Muscle layer of colon (tissue), 2 donors: ENCODE measurements around the gene METTL24.
"Not testable (repeated sequence)": the region's sequence is repeated elsewhere in the genome, so short reads cannot be mapped to it uniquely, and the experiment has no call there.

Experiments used
- H3K27ac ChIP-seq: one replicate; pipeline ENCODE4 v1.7.0; 2013; ENCODE audit warnings: low read depth, mild to moderate bottlenecking, low read length, moderate library complexity
- H3K27me3 ChIP-seq, 2 donors: one replicate each; pipeline ENCODE4 v1.7.0; 2013; ENCODE audit warnings: low read length in 2 of 2, mild to moderate bottlenecking in 2 of 2; ENCODE audit not compliant: insufficient read depth in 2 of 2, control insufficient read depth in 1 of 2
- H3K36me3 ChIP-seq: one replicate; pipeline ENCODE4 v1.7.0; 2013; ENCODE audit warnings: mild to moderate bottlenecking, low read length; ENCODE audit not compliant: insufficient read depth
- H3K4me1 ChIP-seq: one replicate; pipeline ENCODE4 v1.7.0; 2013; ENCODE audit warnings: mild to moderate bottlenecking, low read length; ENCODE audit not compliant: insufficient read depth
- H3K4me3 ChIP-seq, 2 donors: one replicate each; pipeline ENCODE4 v1.7.0; 2013; ENCODE audit warnings: low read length in 2 of 2, low read depth in 1 of 2, mild to moderate bottlenecking in 1 of 2, moderate library complexity in 1 of 2
- H3K9ac ChIP-seq: one replicate; pipeline ENCODE4 v1.7.0; 2013; ENCODE audit warnings: low read length
- H3K9me3 ChIP-seq: one replicate; pipeline ENCODE4 v1.7.0; 2013; ENCODE audit warnings: mild to moderate bottlenecking, low read length
- donor health status: abdominal sarcoma.
- donor health status: Adenocarcinoma of cecum.

METTL24 gene

DNA sequence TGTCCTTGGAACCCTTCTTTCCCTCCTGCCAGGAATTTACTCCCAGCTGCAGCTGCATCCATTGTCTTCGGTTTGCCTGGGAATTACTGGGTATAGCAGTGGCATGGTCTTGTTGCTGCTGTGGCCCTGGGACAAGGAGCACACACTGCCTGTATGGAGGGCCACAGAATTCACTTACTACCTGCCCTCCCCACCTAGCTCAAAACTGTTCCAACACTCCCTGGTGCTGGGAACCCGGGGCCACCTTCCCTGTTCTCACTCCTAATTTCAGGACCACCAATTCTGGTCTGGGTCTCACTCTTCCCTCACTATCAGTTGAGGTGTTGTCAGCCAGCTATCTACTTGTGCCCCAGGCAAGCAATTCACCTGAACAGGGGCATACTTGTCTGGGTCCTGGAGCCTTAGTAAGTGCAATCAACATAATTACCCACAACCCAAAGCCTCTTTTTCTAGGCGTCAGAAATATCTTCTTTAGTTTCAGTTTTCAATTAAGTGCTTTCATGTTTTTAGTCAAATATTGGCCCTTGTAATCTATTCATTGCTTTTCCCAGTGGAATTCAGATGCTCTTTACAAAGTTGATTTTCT, 47.2 kb downstream of the METTL24 start:
- Histone ChIP-seq H3K36me3 (peaks cover 24% of the 10 kb centered on the region), H3K4me3 (no peak overlapping the region), H3K27me3 (no peaks in the 10 kb centered on the region)

DNA sequence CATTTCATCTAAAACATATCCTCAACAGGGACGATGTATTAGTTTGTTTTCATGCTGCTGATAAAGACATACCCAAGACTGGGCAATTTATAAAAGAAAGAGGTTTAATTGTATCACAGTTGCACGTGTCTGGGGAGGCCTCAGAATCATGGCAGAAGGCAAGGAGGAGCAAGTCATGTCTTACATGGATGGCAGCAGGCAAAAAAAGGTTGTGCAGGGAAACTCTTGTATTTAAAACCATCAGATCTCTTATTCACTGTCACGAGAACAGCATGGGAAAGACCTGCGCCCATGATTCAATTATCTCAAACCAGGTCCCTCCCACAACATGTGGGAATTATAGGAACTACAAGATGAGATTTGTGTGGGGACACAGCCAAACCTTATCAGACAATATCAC, 48.7 kb downstream of the METTL24 start:
- not testable (repeated sequence) for H3K9ac ChIP-seq, H3K4me3 ChIP-seq, H3K27ac ChIP-seq, H3K27me3 ChIP-seq, H3K4me1 ChIP-seq, H3K9me3 ChIP-seq
- H3K36me3 ChIP-seq = peaks cover 15% of the 10 kb centered on the region

More for the DNA sequence above, 47.2 kb downstream of the METTL24 start:
- H3K27ac ChIP-seq = no peak overlapping the region
- H3K9ac ChIP-seq = no peak overlapping the region
- no peaks in the 10 kb centered on the region for H3K9me3 ChIP-seq
- H3K4me1 ChIP-seq = no peaks in the 10 kb centered on the region

DNA sequence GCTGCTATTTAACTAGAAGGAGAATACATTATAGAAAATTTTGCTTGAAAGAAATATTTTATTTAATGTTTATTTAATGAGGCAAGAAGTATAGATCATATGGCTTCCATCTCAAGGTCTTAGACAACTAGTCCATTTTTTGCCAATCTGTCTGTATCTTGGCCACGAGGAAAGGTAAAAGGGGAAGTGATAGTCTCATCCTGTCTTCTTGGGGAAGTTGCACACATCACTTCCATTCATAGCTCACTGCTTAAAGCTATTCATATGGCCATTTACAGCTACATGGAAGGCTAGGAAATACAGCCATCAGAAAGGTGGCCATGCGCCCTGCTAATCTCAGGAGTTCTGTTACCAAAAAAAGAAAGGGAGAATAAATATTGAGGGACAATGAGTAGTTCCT, 50.8 kb downstream of the METTL24 start:
- Histone ChIP-seq H3K9ac (no peak overlapping the region), H3K27me3 (no peaks in the 10 kb centered on the region), H3K9me3 (no peaks in the 10 kb centered on the region), H3K36me3 (peaks cover 8% of the 10 kb centered on the region), H3K27ac (no peak overlapping the region), H3K4me3 (no peak overlapping the region), H3K4me1 (no peaks in the 10 kb centered on the region)

DNA sequence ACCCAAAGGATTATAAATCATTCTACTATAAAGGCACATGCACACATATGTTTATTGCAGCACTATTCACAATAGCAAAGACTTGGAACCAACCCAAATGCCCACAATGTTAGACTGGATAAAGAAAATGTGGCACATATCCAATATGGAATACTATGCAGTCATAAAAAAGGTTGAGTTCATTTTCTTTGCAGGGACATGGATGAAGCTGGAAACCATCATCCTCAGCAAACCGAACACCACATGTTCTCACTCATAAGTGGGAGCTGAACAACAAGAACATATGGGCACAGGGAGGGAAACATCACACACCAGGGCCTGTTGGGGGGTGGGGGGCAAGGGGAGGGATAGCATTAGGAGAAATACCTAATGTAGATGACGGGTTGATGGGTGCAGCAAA, 52.3 kb downstream of the METTL24 start:
- H3K27ac ChIP-seq, H3K4me1 ChIP-seq, H3K9ac ChIP-seq, H3K36me3 ChIP-seq, H3K4me3 ChIP-seq, H3K27me3 ChIP-seq, H3K9me3 ChIP-seq: not testable (repeated sequence)

DNA sequence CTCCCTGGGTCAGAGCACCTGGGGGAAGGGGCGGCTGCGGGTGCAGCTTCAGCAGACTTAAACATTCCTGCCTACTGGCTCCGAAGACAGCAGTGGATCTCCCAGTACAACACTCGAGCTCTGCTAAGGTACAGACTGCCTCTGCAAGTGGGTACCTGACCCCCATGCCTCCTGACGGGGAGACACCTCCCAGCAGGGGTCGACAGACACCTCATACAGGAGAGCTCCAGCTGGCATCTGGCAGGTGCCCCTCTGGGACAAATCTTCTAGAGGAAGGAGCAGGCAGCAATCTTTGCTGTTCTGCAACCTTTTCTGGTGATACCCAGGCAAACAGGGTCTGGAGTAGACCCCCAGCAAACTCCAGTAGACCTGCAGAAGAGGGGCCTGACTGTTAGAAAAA, 54.5 kb downstream of the METTL24 start:
- H3K36me3 ChIP-seq, H3K27ac ChIP-seq, H3K27me3 ChIP-seq, H3K9ac ChIP-seq, H3K9me3 ChIP-seq, H3K4me3 ChIP-seq: not testable (repeated sequence)
- H3K4me1 ChIP-seq = peaks cover 10% of the 10 kb centered on the region

DNA sequence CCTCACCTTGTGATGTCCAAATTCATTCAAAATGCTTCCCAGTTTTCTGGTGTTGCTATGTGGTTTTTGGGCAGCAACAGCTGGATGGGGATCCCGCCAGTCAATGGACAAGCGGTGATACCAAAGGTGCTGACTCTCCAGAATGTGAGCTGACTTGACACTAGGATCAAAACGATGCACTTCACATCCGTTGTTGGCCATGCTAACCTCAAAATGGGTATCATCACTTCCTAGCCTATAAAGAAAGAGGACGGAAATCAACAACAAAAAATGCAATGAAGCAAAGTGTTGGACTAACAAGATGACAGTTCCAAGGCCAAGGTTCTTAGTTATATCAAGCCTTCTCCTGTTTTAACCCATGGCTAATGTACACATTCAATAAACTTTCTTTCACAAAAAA, 59.2 kb downstream of the METTL24 start:
- no peaks in the 10 kb centered on the region for H3K9me3 ChIP-seq
- peaks cover 7% of the 10 kb centered on the region for H3K36me3 ChIP-seq
- H3K4me1 ChIP-seq = peaks cover 29% of the 10 kb centered on the region
- no peaks in the 10 kb centered on the region for H3K27me3 ChIP-seq
- no peak overlapping the region for H3K27ac ChIP-seq
- H3K4me3 ChIP-seq = no peak overlapping the region
- no peak overlapping the region for H3K9ac ChIP-seq

DNA sequence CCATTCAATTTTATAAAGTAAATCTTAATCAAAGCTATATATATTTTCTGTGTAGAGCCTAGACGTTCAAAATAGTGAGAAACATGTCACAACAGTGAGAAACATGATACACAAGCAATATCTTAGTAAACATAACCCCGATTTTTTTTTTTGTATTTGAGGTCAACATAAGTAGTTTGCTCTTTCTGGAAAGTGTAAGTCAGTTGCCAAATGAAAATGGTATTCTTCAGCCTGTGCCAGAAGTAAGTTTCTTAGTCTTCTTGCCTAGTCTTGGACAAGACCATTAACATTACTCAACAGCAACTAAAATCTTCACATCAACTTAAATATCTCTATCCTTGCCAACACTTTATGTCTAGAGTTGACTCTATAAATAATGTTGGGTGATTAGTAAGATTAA, 59.7 kb downstream of the METTL24 start:
- Histone ChIP-seq H3K4me3 (no peak overlapping the region), H3K27ac (no peak overlapping the region), H3K9me3 (no peaks in the 10 kb centered on the region), H3K4me1 (peaks cover 29% of the 10 kb centered on the region), H3K27me3 (no peaks in the 10 kb centered on the region), H3K9ac (no peak overlapping the region), H3K36me3 (peaks cover 7% of the 10 kb centered on the region)

DNA sequence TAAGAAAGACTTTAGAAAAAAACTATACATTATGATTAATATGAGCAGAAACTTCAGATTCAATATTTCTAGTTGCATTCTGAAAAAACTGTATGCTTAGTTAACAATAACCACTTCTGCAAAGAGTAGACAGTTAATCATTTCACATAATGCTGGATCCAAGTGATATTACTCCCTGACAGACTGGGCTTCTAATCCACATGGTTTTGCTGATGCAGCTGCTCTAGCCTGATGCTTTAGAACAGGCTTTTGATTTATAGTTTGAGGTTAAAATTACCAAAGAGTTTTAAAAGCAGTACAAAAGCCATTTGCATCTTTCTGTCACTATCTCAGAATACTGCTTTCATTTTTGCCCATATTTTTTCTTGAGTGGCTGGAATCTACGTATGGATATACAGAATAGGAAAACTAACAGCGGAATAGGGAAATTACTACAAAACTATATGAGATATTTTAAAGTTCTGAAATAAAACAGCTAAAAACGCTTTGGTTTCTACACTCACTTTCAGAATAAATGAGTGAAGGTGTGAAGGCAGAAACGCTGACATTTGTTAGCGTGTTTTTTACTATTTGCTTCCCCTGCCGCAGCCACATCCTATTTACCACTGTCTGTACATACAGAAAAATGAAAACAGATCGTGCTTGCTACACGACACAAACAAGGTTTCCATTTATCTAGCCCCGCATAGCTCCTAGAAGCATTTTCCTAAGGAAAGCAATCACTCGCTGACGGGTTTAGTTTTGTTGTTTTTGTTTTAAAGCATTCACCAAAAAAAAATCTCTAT, 61.7 kb downstream of the METTL24 start:
- peaks cover 28% of the 10 kb centered on the region for H3K4me1 ChIP-seq
- peaks cover 7% of the 10 kb centered on the region for H3K36me3 ChIP-seq
- no peak overlapping the region for H3K27ac ChIP-seq
- no peaks in the 10 kb centered on the region for H3K9me3 ChIP-seq
- H3K27me3 ChIP-seq = no peaks in the 10 kb centered on the region
- no peak overlapping the region for H3K9ac ChIP-seq
- H3K4me3 ChIP-seq = no peak overlapping the region

DNA sequence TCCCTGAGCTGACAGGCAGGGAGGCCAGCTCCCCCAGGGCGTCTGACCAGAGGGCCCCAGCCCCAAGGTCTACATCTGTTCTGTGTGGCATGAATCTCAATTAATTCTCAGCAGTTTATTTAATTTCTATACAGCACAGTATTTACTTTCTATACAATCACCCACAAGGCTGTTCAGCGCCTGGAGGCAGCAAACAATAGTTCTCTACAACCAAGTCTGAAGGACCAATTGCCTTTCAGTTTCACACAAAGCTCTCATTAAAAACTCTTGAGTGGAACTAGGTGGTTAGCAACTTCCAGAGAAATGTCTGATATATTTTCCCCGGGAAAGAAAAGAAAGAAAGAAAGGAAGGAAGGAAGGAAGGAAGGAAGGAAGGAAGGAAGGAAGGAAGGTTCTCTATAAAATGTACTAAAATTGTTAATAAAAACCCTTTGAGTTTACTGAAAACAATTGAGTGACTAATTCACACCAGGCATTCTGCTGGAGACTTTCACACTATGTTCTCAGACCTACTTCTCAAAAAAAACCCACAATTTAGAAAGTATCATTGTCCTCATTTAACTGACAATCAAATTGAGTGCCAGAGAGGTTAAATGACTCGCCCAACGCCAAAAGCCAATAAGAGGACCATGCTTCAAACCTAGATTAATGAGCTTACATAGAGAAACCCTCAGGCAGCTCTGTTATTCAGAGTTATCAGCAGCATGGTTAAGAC, 62.5 kb downstream of the METTL24 start:
- no peak overlapping the region for H3K27ac ChIP-seq
- peaks cover 7% of the 10 kb centered on the region for H3K36me3 ChIP-seq
- no peak overlapping the region for H3K9ac ChIP-seq
- H3K4me3 ChIP-seq = no peak overlapping the region
- no peaks in the 10 kb centered on the region for H3K27me3 ChIP-seq
- H3K4me1 ChIP-seq = peaks cover 22% of the 10 kb centered on the region
- H3K9me3 ChIP-seq = no peaks in the 10 kb centered on the region

DNA sequence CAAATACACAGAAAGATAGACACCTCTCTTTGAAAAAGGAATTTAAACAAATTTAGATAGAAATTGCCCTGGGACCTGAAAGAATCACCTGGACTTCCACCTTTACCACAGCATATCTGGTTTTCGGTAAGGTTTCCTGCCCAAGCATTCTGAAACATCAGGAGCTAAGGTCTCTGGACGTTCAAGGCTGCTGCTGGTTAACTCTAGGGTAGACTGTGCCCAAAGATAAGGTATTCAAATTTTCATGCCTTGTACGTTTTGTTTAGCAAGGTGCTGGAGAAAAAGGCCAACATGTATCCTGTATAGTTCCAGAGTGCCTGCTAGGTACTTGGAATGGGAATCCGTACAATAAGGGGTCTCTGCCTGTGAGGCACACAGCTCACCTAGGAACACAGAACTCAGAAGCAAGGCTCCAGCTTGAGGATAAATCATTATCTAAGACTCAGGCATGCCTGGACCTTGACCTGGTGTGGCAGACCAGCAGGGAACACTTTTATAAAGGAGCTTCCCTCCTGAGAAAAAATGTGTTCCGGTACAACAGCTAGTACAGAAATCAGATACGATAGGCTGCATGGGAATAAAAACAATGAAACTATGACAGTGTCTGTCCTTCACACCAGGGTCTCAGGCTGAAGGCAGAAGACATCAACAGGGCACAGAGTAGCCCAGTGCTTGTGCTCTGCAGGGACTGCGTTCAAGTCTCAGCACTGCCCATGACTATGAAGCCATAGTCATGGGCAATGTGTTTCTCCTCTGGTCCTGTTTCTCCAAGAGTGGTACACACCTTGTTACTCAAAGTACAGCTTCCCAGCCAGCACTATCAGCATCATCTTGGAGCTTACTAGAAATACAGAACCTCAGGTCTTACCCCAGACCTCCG, 70.4 kb downstream of the METTL24 start:
- peaks cover 9% of the 10 kb centered on the region for H3K4me1 ChIP-seq
- peaks cover 9% of the 10 kb centered on the region for H3K36me3 ChIP-seq
- no peak overlapping the region for H3K4me3 ChIP-seq
- no peak overlapping the region for H3K9ac ChIP-seq
- no peak overlapping the region for H3K27ac ChIP-seq
- H3K9me3 ChIP-seq = no peaks in the 10 kb centered on the region
- no peaks in the 10 kb centered on the region for H3K27me3 ChIP-seq
